Sigmoid colon (tissue), 7 donors: Measurements from ENCODE around the gene HNF1B. TPM values are rescaled to one million over a fixed set of nuclear protein-coding genes. Genes with fewer than 3 reads are reported as not detected.

ENCODE experiments used
- DNase-seq: peaks from one replicate; pipeline ENCODE4 v3.0.0-alpha.2; 2019
- H3K27ac ChIP-seq, 4 donors: fragments of 200-600 bp; sonication (generic); one replicate each; pipeline ENCODE4 v1.5.1; 2016 to 2019; ENCODE audit warnings: mild to moderate bottlenecking in 1 of 4
- H3K27me3 ChIP-seq, 3 donors: fragments of 200-600 bp; sonication (generic); one replicate each; pipeline ENCODE4 v1.5.1; 2019; ENCODE audit warnings: mild to moderate bottlenecking in 1 of 3
- H3K36me3 ChIP-seq, 4 donors: fragments of 200-600 bp; sonication (generic); one replicate each; pipeline ENCODE4 v1.5.1; 2016 to 2019
- H3K4me1 ChIP-seq, 4 donors: fragments of 200-600 bp; sonication (generic); one replicate each; pipeline ENCODE4 v1.5.1; 2017 to 2019
- H3K4me3 ChIP-seq, 4 donors: fragments of 200-600 bp; sonication (generic); one replicate each; pipeline ENCODE4 v1.5.1; 2017 to 2019; ENCODE audit warnings: mild to moderate bottlenecking in 2 of 4, moderate library complexity in 1 of 4
- H3K9me3 ChIP-seq, 4 donors: fragments of 200-600 bp in 3 of 4; sonication (generic) in 3 of 4; one replicate each; pipeline versions ENCODE4 v1.5.1 to v1.6.1; 2013 to 2019
- EP300 ChIP-seq, 4 donors: sonication (generic); formaldehyde crosslinking; IDR thresholded peaks; one replicate each; pipeline ENCODE4 v1.6.1; 2017; ENCODE audit warnings: antibody characterized with exemption in 4 of 4
- POLR2A ChIP-seq, 2 donors: fragments of 450-650 bp; IDR thresholded peaks; one replicate each; pipeline ENCODE4 v1.6.1; 2016; ENCODE audit warnings: antibody characterized with exemption in 2 of 2, mild to moderate bottlenecking in 2 of 2, moderate library complexity in 2 of 2
- POLR2AphosphoS5 ChIP-seq, 4 donors: sonication (generic); formaldehyde crosslinking; IDR thresholded peaks; one replicate each; pipeline ENCODE4 v1.6.1; 2017; ENCODE audit warnings: antibody characterized with exemption in 4 of 4
- WGBS, 2 donors: extraction: QIAGEN DNeasy Blood & Tissue Kit; methylation state at CpG; one replicate each; pipeline ENCODE4 v1.1.7; 2013; 5-methylcytosine and 5-hydroxymethylcytosine counted together
- intact Hi-C: fragments of 100-400 bp; cut with DNase I; formaldehyde crosslinking; loops from one replicate; pipeline ENCODE4 v1.15.1; 2023
- polyA plus RNA-seq, 3 donors: library from polyadenylated mRNA; stranded (reverse); fragments of 200-250 nt; gene quantifications; one replicate each; pipeline ENCODE4 v1.2.3, GENCODE V29; 2013
- total RNA-seq, 4 donors: library from RNA; depleted of rRNA; stranded (reverse); fragments of >200 nt; gene quantifications; one replicate each; pipeline ENCODE4 v1.1.0, GENCODE V29; 2016
- TF ChIP-seq, protein P1 (sequence below), 4 experiments: fragments of 450-650 bp in 3 of 4; fragments of 200-600 bp in 1 of 4; IDR thresholded peaks; one replicate each; pipeline ENCODE4 v1.5.1; 2016 to 2019; ENCODE audit warnings: antibody characterized with exemption in 4 of 4, mild to moderate bottlenecking in 3 of 4, moderate library complexity in 2 of 4
- donor health status: healthy with polysubstance abuse.
- donor health status: Bipolar disorder and iron deficiency.
- donor health status: healthy.

The HNF1B gene
- total and polyA plus RNA-seq, 7 donors: 0.28 to 13.2 (median 10.7) TPM; not detected in 3

DNA sequence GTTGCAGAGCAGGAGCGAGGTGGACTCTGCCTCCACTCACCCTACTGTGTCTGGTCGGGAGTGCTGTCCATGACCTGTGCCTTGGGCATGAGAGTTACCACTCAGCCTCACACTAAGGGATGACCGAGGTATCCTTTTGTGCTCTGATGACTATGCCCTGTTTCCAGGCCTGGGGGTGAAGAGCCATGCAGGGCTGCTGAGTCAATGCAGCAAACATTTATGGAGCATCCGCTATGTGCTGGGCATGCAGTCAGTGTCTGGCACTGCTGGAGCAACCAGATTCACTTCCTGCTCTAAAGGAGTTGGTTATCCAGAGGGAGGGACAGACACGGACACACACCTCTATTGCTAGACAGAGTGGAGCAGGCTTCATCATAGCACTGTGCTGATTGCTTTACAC is 7.6 kb upstream of the HNF1B start:
- WGBS, 2 donors: 53 to 80% methylated on average over 5 of the region's 5 CpGs
- intact Hi-C loops: no loop called here

GRCh38 chr17:37750768-37751475 is 6.1 kb upstream of the HNF1B start:
- no peaks in the 10 kb centered on the region for H3K4me1 ChIP-seq
- no peak overlapping the region for H3K27ac ChIP-seq
- no peaks in the 10 kb centered on the region for H3K36me3 ChIP-seq
- H3K27me3 ChIP-seq: peaks cover 3 to 43% (median 15%) of the 10 kb centered on the region in 3 donors
- no peaks in the 10 kb centered on the region for H3K9me3 ChIP-seq
- TF ChIP-seq POLR2AphosphoS5 (IDR thresholded peaks at IDR 0.05): no peak
- TF ChIP-seq, protein P1, sequence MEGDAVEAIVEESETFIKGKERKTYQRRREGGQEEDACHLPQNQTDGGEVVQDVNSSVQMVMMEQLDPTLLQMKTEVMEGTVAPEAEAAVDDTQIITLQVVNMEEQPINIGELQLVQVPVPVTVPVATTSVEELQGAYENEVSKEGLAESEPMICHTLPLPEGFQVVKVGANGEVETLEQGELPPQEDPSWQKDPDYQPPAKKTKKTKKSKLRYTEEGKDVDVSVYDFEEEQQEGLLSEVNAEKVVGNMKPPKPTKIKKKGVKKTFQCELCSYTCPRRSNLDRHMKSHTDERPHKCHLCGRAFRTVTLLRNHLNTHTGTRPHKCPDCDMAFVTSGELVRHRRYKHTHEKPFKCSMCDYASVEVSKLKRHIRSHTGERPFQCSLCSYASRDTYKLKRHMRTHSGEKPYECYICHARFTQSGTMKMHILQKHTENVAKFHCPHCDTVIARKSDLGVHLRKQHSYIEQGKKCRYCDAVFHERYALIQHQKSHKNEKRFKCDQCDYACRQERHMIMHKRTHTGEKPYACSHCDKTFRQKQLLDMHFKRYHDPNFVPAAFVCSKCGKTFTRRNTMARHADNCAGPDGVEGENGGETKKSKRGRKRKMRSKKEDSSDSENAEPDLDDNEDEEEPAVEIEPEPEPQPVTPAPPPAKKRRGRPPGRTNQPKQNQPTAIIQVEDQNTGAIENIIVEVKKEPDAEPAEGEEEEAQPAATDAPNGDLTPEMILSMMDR (IDR thresholded peaks at IDR 0.05): no peak
- TF ChIP-seq EP300 (IDR thresholded peaks at IDR 0.05): no peak
- TF ChIP-seq POLR2A (IDR thresholded peaks at IDR 0.05): no peak
- 50 to 70% methylated on average over 10 of the region's 10 CpGs for WGBS, 2 donors
- intact Hi-C loops: no loop called here
- no peak overlapping the region for H3K4me3 ChIP-seq
- no peak for DNase-seq

More for the DNA sequence above, 7.6 kb upstream of the HNF1B start:
- TF ChIP-seq EP300 (IDR thresholded peaks at IDR 0.05) (no peak), POLR2AphosphoS5 (IDR thresholded peaks at IDR 0.05) (no peak), POLR2A (IDR thresholded peaks at IDR 0.05) (no peak)
- TF ChIP-seq, protein P1 (IDR thresholded peaks at IDR 0.05): no peak
- Histone ChIP-seq H3K36me3 (no peaks in the 10 kb centered on the region), H3K27ac (no peak overlapping the region), H3K4me3 (no peak overlapping the region), H3K4me1 (no peaks in the 10 kb centered on the region), H3K27me3 (peaks cover 0 to 38% (median 6%) of the 10 kb centered on the region in 3 donors), H3K9me3 (no peaks in the 10 kb centered on the region)
- DNase-seq: no peak

DNA sequence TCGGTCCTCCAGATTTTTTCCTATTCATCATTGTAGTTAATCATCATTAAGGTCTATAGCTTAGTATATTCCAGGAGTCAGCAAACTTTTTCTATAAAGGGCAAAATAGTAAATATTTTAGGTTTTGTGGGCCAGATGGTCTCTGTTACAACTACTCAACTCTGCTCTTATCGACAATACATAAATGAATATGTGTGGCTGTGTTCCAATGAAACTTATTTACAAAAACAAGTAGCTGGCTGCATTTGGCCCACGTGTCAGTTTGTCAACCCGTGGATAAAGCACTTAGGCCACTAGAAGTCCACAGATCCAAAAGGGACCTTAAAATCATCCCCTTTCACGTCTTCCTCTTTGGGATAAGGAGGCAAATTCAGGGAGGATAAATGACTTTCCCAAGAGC is 5.4 kb upstream of the HNF1B start:
- WGBS, 2 donors: 61 to 75% methylated on average over 5 of the region's 5 CpGs
- H3K4me3 ChIP-seq: no peak overlapping the region
- no peak overlapping the region for H3K27ac ChIP-seq
- no peaks in the 10 kb centered on the region for H3K36me3 ChIP-seq
- intact Hi-C loops: no loop called here
- H3K9me3 ChIP-seq: no peaks in the 10 kb centered on the region
- peaks cover 0 to under 1% (median 0%) of the 10 kb centered on the region in 4 donors for H3K4me1 ChIP-seq
- TF ChIP-seq POLR2AphosphoS5 (IDR thresholded peaks at IDR 0.05) (no peak), EP300 (IDR thresholded peaks at IDR 0.05) (no peak), POLR2A (IDR thresholded peaks at IDR 0.05) (no peak)
- TF ChIP-seq, protein P1 (IDR thresholded peaks at IDR 0.05): no peak
- no peak for DNase-seq
- H3K27me3 ChIP-seq: peaks cover 10 to 43% (median 21%) of the 10 kb centered on the region in 3 donors

DNA sequence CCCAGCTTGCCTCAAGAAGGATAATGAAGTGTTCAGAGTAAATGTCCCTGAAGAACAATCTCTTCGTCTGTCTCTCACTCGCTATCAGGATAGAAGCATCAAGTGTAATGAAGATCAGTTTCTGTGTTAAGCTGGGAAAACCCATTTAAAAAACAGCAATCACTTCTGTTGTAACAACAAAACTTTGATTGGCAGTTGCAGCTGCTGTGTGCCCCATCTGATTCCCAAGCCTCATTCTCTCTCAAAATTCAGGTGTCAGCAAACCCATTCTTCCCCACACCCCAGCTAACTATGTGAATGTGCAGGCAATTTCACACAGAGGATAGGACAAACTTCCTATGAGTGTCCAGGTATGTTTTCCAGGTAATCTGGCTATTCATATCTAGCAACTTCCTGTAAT is 2.4 kb upstream of the HNF1B start:
- Histone ChIP-seq H3K9me3 (no peaks in the 10 kb centered on the region), H3K27me3 (peaks cover 39 to 66% (median 52%) of the 10 kb centered on the region in 3 donors), H3K4me1 (peaks cover 0 to 29% (median 24%) of the 10 kb centered on the region in 4 donors), H3K36me3 (no peaks in the 10 kb centered on the region), H3K4me3 (no peak overlapping the region), H3K27ac (no peak overlapping the region)
- intact Hi-C loops: no loop called here
- 25 to 70% methylated on average over 2 of the region's 2 CpGs for WGBS, 2 donors
- no peak for DNase-seq
- TF ChIP-seq EP300 (IDR thresholded peaks at IDR 0.05) (no peak), POLR2A (IDR thresholded peaks at IDR 0.05) (no peak), POLR2AphosphoS5 (IDR thresholded peaks at IDR 0.05) (no peak)
- TF ChIP-seq, protein P1 (IDR thresholded peaks at IDR 0.05): no peak
